ENCODE measurements around the gene DNAH2.

Gene DNAH2

DNA sequence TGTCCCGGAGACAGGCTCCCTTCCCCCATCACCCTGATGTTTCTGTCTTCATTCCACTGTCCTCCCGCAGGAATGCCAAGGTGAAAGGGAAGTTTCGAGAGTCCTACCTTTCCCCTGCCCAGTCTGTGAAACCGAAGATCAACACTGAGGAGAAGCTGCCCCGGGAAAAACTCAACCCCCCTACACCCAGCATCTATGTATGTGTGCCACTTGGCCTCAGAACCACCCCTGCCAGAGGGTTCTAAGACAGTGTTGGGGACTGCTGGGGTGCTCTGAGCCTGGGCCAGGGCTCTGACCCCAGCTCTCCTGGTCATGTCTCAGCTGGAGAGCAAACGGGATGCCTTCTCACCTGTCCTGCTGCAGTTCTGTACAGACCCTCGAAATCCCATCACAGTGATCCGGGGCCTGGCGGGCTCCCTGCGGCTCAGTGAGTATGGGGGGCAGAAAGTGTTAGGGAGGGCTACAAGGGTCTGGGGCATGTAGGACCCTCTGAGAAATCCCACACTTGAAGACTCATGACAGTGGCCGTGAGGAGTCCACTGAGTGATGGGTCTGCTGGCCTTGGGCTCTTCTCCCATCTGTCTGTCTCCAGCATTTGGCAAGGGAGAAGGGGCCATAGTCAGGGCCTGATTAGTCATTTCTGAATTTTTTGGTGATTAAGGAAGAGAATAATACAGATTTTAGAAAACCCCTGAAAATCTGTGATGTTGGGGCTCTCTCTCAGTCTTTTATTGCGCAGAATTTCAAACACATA, 132.4 kb downstream of the DNAH2 start:
- TF ChIP-seq, protein P1, sequence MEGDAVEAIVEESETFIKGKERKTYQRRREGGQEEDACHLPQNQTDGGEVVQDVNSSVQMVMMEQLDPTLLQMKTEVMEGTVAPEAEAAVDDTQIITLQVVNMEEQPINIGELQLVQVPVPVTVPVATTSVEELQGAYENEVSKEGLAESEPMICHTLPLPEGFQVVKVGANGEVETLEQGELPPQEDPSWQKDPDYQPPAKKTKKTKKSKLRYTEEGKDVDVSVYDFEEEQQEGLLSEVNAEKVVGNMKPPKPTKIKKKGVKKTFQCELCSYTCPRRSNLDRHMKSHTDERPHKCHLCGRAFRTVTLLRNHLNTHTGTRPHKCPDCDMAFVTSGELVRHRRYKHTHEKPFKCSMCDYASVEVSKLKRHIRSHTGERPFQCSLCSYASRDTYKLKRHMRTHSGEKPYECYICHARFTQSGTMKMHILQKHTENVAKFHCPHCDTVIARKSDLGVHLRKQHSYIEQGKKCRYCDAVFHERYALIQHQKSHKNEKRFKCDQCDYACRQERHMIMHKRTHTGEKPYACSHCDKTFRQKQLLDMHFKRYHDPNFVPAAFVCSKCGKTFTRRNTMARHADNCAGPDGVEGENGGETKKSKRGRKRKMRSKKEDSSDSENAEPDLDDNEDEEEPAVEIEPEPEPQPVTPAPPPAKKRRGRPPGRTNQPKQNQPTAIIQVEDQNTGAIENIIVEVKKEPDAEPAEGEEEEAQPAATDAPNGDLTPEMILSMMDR (IDR thresholded peaks at IDR 0.05; ENCODE audit: low read depth, low read length, missing control alignments), result no peak
- no peak overlapping the region for H3K4me3 ChIP-seq (ENCODE audit: low read depth, low read length)
- DNase-seq (ENCODE audit: low read depth), result no peak

DNA sequence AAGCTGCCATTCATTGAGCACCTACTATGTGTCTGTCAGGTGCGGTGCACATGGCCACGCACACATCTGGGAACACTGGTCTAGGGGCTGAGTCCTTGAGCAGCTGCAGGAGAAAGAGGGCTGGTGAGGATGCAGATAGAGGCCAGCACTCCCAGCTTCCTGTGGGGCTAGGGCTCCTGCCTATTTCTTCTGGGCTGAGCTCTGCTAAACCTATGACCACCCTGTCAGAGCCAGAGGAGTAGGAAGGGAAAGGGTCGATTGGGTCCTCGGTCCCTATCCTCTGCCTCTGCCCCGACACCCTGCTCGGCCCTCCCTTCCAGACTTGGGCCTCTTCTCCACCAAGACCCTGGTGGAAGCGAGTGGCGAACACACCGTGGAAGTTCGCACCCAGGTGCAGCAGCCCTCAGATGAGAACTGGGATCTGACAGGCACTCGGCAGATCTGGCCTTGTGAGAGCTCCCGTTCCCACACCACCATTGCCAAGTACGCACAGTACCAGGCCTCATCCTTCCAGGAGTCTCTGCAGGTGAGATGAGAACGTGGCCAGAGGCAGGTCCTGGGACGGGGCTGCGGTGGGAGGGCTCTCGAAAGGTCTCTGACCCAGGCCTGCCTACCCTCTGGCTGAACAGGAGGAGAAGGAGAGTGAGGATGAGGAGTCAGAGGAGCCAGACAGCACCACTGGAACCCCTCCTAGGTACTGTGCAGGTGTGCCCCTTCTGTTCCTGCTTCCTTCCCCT, 133.3 kb downstream of the DNAH2 start:
- H3K4me3 ChIP-seq (ENCODE audit: low read depth, low read length), result peak overlapping the region; percentile 53
- DNase-seq (ENCODE audit: low read depth), result no peak
- TF ChIP-seq, protein P1 (IDR thresholded peaks at IDR 0.05; ENCODE audit: low read depth, low read length, missing control alignments), result no peak

DNA sequence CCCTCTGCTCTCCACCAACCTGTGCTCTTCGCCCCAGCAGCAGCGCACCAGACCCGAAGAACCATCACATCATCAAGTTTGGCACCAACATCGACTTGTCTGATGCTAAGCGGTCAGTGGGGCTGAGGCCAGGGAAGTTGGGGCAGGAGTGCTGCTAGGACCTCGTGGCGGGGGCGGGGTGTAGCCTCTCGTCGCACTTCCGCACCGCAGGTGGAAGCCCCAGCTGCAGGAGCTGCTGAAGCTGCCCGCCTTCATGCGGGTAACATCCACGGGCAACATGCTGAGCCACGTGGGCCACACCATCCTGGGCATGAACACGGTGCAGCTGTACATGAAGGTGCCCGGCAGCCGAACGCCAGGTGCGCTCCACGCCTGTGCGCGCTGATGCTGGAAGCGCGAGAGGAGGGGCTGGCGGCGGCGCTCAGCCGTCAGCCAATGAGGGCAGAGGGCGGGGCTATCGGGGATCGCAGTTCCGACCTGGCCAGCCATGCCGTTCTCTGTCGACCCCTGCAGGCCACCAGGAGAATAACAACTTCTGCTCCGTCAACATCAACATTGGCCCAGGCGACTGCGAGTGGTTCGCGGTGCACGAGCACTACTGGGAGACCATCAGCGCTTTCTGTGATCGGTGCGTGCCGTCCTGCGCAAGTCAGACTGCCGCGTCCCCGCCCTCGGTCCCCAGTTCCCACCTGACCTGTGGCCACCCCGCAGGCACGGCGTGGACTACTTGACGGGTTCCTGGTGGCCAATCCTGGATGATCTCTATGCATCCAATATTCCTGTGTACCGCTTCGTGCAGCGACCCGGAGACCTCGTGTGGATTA, 134.1 kb downstream of the DNAH2 start:
- TF ChIP-seq, protein P1 (IDR thresholded peaks at IDR 0.05; ENCODE audit: low read depth, low read length, missing control alignments), result peak; percentile 99
- H3K4me3 ChIP-seq (ENCODE audit: low read depth, low read length), result peak overlapping the region; percentile 53
- DNase-seq (ENCODE audit: low read depth), result peak; percentile 75

DNA sequence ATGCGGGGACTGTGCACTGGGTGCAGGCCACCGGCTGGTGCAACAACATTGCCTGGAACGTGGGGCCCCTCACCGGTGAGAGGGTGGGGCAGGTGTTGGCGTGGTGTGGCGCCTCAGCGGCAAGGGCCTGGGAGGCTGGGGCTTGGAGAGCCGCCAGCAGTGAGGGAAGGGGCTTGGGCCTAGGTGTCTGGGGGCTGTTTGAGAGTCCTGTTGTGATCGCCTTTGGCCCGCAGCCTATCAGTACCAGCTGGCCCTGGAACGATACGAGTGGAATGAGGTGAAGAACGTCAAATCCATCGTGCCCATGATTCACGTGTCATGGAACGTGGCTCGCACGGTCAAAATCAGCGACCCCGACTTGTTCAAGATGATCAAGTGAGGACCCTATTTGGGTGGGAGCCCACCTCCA, 134.7 kb downstream of the DNAH2 start:
- TF ChIP-seq, protein P1 (IDR thresholded peaks at IDR 0.05; ENCODE audit: low read depth, low read length, missing control alignments), result no peak
- H3K4me3 ChIP-seq (ENCODE audit: low read depth, low read length), result no peak overlapping the region
- no peak for DNase-seq (ENCODE audit: low read depth)

DNA sequence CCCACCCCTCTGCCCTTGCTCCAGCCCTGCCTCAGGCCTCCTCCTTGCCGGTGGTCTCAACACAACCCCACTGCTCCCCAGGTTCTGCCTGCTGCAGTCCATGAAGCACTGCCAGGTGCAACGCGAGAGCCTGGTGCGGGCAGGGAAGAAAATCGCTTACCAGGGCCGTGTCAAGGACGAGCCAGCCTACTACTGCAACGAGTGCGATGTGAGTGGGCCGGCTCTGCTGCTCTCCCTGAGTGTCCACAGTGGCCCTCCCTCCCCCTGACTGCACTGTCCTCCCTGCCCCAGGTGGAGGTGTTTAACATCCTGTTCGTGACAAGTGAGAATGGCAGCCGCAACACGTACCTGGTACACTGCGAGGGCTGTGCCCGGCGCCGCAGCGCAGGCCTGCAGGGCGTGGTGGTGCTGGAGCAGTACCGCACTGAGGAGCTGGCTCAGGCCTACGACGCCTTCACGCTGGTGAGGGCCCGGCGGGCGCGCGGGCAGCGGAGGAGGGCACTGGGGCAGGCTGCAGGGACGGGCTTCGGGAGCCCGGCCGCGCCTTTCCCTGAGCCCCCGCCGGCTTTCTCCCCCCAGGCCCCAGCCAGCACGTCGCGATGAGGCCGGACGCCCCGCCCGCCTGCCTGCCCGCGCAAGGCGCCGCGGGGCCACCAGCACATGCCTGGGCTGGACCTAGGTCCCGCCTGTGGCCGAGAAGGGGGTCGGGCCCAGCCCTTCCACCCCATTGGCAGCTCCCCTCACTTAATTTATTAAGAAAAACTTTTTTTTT, 135.6 kb downstream of the DNAH2 start:
- TF ChIP-seq, protein P1 (IDR thresholded peaks at IDR 0.05; ENCODE audit: low read depth, low read length, missing control alignments), result no peak
- DNase-seq (ENCODE audit: low read depth), result no peak
- H3K4me3 ChIP-seq (ENCODE audit: low read depth, low read length), result no peak overlapping the region

DNA sequence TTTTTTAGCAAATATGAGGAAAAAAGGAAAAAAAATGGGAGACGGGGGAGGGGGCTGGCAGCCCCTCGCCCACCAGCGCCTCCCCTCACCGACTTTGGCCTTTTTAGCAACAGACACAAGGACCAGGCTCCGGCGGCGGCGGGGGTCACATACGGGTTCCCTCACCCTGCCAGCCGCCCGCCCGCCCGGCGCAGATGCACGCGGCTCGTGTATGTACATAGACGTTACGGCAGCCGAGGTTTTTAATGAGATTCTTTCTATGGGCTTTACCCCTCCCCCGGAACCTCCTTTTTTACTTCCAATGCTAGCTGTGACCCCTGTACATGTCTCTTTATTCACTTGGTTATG, 136.1 kb downstream of the DNAH2 start:
- TF ChIP-seq, protein P1 (IDR thresholded peaks at IDR 0.05; ENCODE audit: low read depth, low read length, missing control alignments), result no peak
- no peak overlapping the region for H3K4me3 ChIP-seq (ENCODE audit: low read depth, low read length)

More for the DNA sequence above, 136.1 kb downstream of the DNAH2 start:
- DNase-seq (ENCODE audit: low read depth), result no peak
